GM18867 (cell line): Measurements from ENCODE around the gene ARHGAP28.
"Not testable (repeated sequence)": the region's sequence is repeated elsewhere in the genome, so short reads cannot be mapped to it uniquely, and the experiment has no call there.

Source experiments
- ATAC-seq: cut with Tn5 transposase; IDR thresholded peaks from one replicate; pipeline ENCODE4 v1.9.1; 2021; ENCODE audit warnings: mild to moderate bottlenecking, moderate library complexity; ENCODE audit not compliant: unreplicated experiment

The ARHGAP28 gene

DNA sequence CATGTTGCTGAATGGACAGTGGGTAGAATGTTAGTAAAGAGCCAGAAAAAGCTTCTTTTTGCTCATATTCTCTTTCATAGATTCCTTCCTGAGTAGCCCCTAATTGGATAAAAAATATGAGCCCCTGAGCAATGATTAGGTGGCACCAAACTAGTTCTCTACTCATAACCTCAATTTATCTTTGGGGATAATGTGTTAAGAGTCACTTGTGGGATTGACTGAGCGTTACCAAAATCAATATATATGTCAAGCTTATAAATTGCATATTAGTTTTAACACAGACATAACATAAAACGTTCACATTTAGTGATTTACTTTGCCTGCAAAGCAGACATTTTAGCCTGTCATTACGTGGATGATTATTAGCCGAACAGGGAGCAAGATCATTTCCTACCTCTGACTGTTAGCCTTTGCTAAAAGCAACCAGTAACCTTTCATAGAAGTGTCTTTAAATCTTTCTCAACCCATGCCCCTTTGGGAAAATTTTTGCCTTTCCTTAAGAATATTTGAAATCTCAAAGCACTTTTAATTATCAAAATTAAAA lies 85.4 kb downstream of the ARHGAP28 start:
- ATAC-seq, result no peak

- ATAC-seq, result no peak
Observed at GRCh38 chr18:6816154-6816553, 86.6 kb downstream of the ARHGAP28 start.

DNA sequence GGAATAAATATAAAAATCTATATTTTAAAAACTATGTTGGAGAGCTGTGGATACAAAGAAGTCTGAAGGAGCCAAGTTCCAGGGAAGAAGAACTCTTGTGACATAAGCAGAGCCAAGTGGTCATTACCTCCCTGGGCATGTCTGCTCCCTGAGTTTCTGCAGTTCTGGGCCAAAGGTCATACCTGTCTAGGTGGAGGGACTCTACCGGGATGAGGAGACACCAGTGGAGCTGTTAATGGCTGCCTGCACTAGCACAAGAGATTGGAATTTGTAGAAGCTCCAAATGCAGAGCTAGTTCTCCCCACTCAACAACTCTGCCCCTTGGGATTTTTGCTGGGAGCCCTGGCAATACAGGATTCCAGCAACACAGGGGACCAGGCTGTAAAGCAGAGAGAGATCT lies 89.8 kb downstream of the ARHGAP28 start:
- no peak for ATAC-seq

DNA sequence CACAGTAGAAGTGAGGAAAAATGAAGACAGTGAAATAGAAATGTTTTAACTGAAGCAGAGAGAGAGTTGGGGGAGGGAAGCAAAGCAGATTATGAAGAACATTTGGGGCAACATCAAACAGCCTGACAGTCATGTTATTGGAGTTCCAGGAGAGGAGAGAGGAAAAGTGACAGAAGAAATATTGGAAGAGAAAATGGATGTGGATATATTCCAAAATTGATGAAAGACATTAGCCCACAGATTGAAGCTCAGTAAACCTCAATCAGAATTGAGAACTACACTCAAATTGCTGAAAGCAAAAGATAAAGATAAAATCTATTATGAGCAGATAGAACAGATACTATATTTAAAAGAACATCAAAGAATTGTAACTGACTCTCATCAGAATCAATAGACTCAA lies 90.8 kb downstream of the ARHGAP28 start:
- no peak for ATAC-seq

GRCh38 chr18:6821356-6821755 lies 91.8 kb downstream of the ARHGAP28 start:
- ATAC-seq, result no peak

DNA sequence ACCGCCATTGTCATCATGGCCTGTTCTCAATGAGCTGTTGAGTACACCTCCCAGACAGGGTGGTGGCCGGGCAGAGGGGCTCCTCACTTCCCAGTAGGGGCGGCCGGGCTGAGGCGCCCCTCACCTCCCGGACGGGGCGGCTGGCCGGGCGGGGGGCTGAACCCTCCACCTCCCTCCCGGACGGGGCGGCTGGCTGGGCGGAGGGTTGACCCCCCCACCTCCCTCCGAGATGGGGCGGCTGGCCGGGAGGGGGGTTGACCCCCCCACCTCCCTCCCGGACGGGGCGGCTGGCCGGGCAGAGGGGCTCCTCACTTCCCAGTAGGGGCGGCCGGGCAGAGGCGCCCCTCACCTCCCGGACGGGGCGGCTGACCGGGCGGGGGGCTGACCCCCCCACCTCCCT lies 97.6 kb downstream of the ARHGAP28 start:
- ATAC-seq, result not testable (repeated sequence)

GRCh38 chr18:6827566-6827965 lies 98.0 kb downstream of the ARHGAP28 start:
- ATAC-seq, result not testable (repeated sequence)

DNA sequence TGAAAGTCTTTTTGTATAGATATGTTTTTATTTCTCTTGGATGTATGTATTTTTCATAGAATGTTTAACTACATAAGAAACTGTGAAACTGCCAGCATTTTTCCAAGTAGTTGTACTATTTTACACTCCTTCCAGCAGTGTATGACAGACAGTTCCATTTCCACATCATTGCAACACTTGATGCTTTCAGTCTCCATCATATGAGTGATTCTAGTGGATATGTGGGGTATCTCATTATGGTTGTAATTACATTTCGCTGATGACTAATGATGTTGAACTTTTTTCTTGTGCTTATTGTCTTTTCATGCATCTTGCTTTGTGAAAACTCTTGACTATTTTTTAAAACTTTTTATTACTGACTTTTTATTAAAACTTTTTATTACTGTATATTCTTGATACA lies 101.4 kb downstream of the ARHGAP28 start:
- ATAC-seq, result no peak

DNA sequence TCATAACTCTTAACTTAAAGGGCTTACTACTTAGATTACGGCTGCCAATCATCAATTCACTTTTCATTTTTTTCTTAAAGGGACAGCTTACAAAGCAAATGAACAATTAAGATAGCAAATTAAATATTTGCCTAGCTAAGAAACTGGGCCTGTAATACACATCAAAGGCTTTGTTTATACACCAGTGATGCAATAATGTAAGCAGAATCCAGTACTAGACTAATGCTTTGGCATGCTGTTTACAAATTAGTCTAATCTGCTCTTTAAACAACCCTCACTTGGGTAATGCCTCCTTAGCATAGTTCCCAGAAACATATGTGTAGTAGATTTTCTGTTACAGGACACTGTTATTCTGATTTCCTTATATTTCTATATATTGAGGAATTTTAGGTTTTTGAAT lies 105.8 kb downstream of the ARHGAP28 start:
- no peak for ATAC-seq

DNA sequence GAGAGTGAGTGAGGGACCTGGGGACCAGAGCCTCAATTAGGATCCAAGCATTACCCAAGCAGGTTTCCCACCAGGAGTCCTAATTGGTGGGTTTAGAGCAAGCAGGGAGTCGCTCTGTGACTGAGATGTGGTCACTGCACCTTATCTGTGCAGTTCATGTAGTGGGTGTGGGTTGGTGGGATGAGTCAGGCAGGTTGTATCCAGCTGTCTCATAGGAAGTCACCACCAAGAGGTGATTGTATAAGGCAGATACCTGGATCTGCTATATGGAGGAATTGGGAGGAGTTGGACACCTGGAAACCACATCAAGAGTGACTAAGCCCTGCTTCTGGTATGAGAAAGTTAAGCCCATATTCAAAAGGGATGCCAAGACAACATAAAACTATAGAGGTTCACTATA lies 106.8 kb downstream of the ARHGAP28 start:
- no peak for ATAC-seq

GRCh38 chr18:6837904-6838303 lies 108.4 kb downstream of the ARHGAP28 start:
- no peak for ATAC-seq

DNA sequence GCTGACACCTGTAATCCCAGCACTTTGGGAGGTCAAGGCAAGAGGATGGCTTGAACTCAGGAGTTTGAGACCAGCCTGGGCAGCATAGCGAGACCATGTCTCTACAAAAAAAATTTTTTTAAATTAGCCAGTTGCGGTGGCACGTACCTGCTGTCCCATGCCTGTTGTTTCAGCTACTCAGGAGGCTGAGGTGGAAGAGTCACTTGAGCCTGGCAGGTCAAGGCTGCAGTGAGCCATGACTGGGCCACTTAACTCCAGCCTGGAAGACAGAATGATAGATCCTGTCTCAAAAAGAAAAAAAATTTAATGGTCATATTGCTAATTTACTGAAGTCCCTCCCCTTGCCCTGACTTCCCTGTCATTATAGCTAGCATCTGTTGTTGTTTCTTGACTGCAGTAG lies 112.6 kb downstream of the ARHGAP28 start:
- ATAC-seq, result no peak

GRCh38 chr18:6843308-6843707 lies 113.8 kb downstream of the ARHGAP28 start:
- ATAC-seq, result no peak

DNA sequence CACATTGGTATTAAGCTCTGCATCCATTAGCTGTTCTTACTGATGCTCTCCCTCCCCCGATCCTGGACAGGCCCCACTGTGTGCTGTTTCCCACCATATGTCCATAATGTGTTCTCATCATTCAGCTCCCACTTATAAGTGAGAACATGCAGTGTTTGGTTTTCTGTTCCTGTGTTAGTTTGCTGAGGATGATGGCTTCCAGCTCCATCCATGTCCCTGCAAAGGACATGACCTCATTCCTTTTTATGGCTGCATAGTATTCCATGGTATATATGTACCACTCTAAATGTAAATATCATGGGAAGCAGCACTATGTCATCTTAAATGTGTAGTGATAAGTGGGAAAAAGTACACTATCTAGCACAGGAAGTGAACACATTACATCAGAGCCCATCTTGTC lies 116.0 kb downstream of the ARHGAP28 start:
- not testable (repeated sequence) for ATAC-seq

DNA sequence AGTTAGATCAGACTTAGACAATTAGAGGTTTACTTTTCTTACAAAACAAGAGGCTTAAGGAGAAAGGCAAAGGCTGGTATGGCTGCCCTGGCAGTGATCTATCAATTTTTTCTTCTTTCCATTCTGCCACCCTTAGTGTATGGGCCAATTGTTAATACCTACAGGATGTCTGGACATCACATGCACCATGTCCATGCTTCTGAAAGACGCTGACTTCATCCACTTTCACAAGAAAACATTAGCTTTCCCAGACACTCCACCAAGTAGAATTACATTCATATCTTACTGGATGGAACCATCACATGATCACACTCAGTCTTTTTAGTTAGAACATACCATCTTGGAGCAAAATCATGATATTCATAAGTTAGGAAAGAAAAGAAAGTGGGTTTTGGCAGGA lies 120.9 kb downstream of the ARHGAP28 start:
- ATAC-seq, result no peak

DNA sequence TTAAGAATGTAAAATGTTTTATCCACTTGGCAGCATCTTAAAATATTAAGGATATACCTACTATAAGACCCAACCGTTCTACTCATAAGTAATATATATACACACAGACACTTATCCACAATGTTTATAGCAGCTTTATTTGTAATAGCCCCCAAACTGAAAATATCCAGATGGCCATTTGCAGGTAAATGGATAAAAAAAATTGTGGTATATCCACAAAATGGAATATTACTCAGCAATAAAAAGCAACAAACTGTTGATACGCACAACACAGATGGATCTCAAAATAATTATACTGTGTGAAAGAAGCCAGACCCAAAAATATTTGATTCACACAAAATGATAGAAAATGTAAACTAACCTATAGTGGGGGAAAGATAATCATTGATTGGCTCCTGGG lies 122.0 kb downstream of the ARHGAP28 start:
- no peak for ATAC-seq

DNA sequence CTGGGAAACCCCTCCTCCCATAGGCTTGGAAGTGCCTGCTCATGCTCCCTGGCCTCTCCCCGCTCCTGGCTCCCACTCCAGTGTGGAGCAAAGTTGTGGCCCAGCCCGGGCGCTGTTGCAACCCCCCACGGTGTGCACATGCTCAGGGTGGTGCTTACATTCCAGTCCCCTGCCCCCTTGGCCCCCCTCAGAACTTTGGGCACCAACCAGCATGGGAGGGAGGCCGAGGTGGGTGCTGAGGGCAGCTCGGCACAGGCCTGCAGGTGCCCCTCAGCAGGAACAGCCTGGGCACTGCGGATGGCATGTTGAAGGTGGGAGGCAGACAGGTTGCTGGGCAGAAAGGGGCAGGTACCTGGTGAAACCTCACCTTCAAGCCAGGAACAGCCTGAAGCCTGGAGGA lies 125.3 kb downstream of the ARHGAP28 start:
- ATAC-seq, result no peak

DNA sequence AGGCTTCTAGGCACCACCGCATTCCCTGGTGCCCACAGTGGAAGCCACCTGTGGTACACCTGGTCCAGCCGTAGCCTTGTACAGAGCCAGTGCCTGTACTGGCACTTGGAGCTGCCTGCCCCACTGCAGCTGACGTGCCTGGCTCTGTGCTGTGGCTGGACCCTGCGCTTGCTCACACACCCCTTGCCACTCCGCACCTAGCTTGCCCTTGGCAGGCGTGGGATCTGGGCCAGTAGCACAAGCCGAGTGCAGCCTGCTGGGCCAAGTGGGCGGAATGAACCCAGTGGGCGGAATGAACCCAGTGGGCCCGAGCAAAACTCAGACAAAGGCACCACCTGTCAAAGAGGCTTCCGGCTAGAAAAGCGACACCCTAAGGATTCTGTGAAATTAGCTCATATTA lies 126.3 kb downstream of the ARHGAP28 start:
- no peak for ATAC-seq

GRCh38 chr18:6857300-6857699 lies 127.8 kb downstream of the ARHGAP28 start:
- ATAC-seq, result no peak

DNA sequence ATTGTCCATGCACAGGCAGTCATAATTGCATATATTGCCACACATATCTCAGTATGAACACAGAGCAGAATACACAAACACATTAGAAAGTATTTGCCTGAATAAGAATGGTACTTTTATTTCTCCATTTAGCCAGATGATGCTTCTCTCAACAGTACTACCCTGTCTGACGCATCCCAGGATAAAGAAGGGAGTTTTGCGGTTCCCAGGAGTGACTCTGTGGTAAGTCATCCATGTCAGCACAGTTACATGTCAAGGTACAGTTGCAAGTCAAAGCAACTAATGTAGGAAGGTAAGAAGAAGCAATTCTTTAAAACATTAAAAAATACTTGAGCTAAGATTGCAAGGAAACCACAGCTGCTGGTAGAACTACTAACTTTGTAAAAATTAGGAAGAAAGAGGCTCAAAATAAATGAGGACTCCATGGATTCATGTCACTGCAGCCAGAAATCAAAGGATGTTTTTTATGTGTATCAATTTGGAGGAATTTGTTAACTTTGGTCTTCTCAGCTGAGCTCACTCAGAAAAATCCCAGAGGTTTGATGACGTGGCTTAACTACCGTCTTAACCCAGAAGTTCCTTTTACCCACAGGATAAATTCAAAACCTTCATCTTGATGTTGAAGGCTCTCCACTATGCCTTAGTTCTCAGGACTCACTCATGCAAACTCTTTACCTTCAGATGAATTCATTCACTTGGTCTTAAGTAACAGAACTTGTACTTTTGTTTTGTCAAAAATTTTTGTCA lies 130.3 kb downstream of the ARHGAP28 start:
- no peak for ATAC-seq

DNA sequence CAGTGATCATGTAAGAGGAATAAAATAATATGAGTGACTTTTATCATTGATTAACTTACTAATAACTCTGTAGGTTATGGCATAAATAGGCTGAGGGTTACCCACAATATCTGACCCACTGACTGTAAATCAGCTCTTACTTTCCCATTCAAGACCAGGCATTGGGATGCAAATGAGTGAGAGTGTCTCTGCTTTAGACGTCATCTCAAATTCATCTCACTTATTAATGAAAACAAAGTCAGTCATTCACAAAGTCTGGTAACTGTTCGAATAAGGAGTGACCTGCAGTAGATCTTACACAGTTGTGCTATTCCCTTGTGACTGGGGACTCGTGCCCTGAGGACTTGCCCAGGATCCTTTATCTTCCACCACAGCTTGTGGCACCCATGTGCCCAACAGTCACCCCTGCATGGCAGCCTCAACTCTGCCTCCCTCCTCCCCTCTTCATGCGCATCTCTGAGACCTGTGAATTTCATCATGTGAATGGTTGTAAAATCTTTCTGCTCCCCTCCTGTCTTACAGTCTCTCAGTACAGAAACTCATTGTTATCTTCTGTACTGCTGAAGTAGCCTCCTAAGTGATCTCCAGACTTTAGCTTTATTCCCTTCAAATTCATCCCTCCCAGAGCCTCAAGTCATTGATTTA lies 131.4 kb downstream of the ARHGAP28 start:
- no peak for ATAC-seq

DNA sequence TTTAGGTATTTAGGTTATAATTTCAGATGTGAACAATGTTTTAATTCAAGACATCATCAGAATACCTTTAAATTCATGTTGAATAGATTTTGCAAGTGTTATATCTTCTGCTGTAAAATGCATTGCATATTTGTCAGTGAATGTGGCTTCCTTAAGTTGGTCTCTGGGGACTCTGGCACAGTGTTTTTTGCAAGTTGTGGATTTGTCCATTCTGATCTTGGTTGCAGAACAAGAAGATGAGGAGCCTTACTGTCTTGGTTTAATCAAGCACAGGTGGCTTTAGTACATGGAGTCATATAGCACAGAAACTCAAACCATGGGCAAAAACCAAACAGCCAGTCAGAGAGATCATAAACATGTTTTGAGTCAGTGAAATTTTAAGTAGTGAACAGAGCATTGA lies 135.7 kb downstream of the ARHGAP28 start:
- no peak for ATAC-seq
